IPS-NIHi11 (cell line): ENCODE results near the gene ZNF541.
A peak's percentile ranks its signal among the peaks of the same experiment; 100 is the strongest.

Source experiments
- DNase-seq: peaks from one replicate; pipeline ENCODE4 v3.0.0; 2012; ENCODE audit warnings: mixed read lengths, low spot score

Gene ZNF541

GRCh38 chr19:47545061-47545948 is 27.6 kb downstream of the ZNF541 start:
- DNase-seq: no peak

GRCh38 chr19:47544476-47544875 is 28.5 kb downstream of the ZNF541 start:
- no peak for DNase-seq

GRCh38 chr19:47544075-47544474 is 28.9 kb downstream of the ZNF541 start:
- DNase-seq: no peak

- no peak for DNase-seq
Measured at GRCh38 chr19:47542030-47542475, 30.9 kb downstream of the ZNF541 start.

GRCh38 chr19:47541518-47541917 is 31.4 kb downstream of the ZNF541 start:
- DNase-seq: no peak

GRCh38 chr19:47540748-47541147 is 32.2 kb downstream of the ZNF541 start:
- peak; percentile 65 for DNase-seq

GRCh38 chr19:47539747-47540311 is 33.1 kb downstream of the ZNF541 start:
- DNase-seq: no peak

- no peak for DNase-seq
Measured at GRCh38 chr19:47538812-47539211, 34.1 kb downstream of the ZNF541 start.

GRCh38 chr19:47537493-47537892 is 35.5 kb downstream of the ZNF541 start:
- DNase-seq: no peak

- DNase-seq: no peak
Measured at GRCh38 chr19:47534628-47535027, 38.3 kb downstream of the ZNF541 start.

- DNase-seq: no peak
Measured at GRCh38 chr19:47531640-47532387, 41.1 kb downstream of the ZNF541 start.

GRCh38 chr19:47529018-47529742 is 43.8 kb downstream of the ZNF541 start:
- no peak for DNase-seq

- DNase-seq: no peak
Measured at GRCh38 chr19:47526798-47527197, 46.1 kb downstream of the ZNF541 start.

- DNase-seq: no peak
Measured at GRCh38 chr19:47523473-47523872, 49.5 kb downstream of the ZNF541 start.
